H1 (cell line): ENCODE results near the gene MARCHF3. TPM values are rescaled to one million over a fixed set of nuclear protein-coding genes. Genes with fewer than 3 reads are reported as not detected.
A peak's percentile ranks its signal among the peaks of the same experiment; 100 is the strongest.

Experiments
- CTCF ChIA-PET: fragments of 300-600 bp; sonication (Branson Sonifier 250); formaldehyde crosslinking; loops from one replicate; lab custom pipeline; 2021; ENCODE audit not compliant: partially characterized antibody; lab: Charles Lee
- POLR2A ChIA-PET: fragments of 300-600 bp; sonication (Branson Sonifier 250); formaldehyde crosslinking; loops from one replicate; lab custom pipeline; 2021; ENCODE audit warnings: inconsistent platforms; ENCODE audit not compliant: partially characterized antibody; lab: Charles Lee
- DNase-seq, 2 experiments: peaks; one replicate each; pipeline versions ENCODE4 v3.0.0 to v3.0.0-alpha.2; 2010 to 2022; ENCODE audit warnings: low spot score in 2 of 2, low read depth in 1 of 2, mixed read lengths in 1 of 2
- FAIRE-seq: peaks from 2 replicates; lab custom pipeline; 2011; peaks lifted over from hg19 to GRCh38; lab: Jason Lieb, UNC
- H2AFZ ChIP-seq: 2 replicates; pipeline ENCODE4 v1.8.1; 2012; ENCODE audit warnings: low read length, inconsistent platforms
- H2AK5ac ChIP-seq: 2 replicates; pipeline ENCODE4 v1.6.1; 2013; ENCODE audit warnings: low read depth, low read length
- H2BK120ac ChIP-seq: replicated peaks from 2 replicates; pipeline ENCODE3; 2013; ENCODE audit warnings: low read depth, low read length, inconsistent platforms
- H2BK12ac ChIP-seq: 2 replicates; pipeline ENCODE4 v1.6.1; 2013; ENCODE audit warnings: low read depth, low read length
- H2BK15ac ChIP-seq: 2 replicates; pipeline ENCODE4 v1.6.1; 2013; ENCODE audit warnings: low read length
- H2BK20ac ChIP-seq: 2 replicates; pipeline ENCODE4 v1.6.1; 2013; ENCODE audit warnings: low read length
- H2BK5ac ChIP-seq: 2 replicates; pipeline ENCODE4 v1.6.1; 2013; ENCODE audit warnings: low read depth, low read length
- H3K14ac ChIP-seq: 2 replicates; pipeline ENCODE4 v1.6.1; 2013; ENCODE audit warnings: inconsistent platforms; ENCODE audit not compliant: insufficient read length
- H3K18ac ChIP-seq: 2 replicates; pipeline ENCODE4 v1.6.1; 2013; ENCODE audit warnings: low read length; ENCODE audit errors: extremely low read depth
- H3K23ac ChIP-seq: 2 replicates; pipeline ENCODE4 v1.6.1; 2013; ENCODE audit warnings: inconsistent platforms; ENCODE audit not compliant: insufficient read length
- H3K23me2 ChIP-seq: 2 replicates; pipeline ENCODE4 v1.6.1; 2013; ENCODE audit warnings: low read depth, low read length
- H3K27ac ChIP-seq: 2 replicates; pipeline ENCODE4 v1.6.1; 2011; ENCODE audit warnings: low read depth, low read length, inconsistent platforms
- H3K27me3 ChIP-seq, 4 experiments: replicated peaks in 1 of 4; 1 replicate in 1 of 4; 2 replicates in 3 of 4; pipeline versions ENCODE4 v1.6.1 to v1.8.1; 2011 to 2013; ENCODE audit warnings: low read length in 3 of 4, mild to moderate bottlenecking in 3 of 4, inconsistent platforms in 2 of 4, mixed read lengths in 2 of 4, moderate library complexity in 1 of 4; ENCODE audit not compliant: control insufficient read depth in 3 of 4, insufficient read depth in 3 of 4; ENCODE audit errors: extremely low read depth in 1 of 4
- H3K36me3 ChIP-seq, 4 experiments: 2 replicates each; pipeline versions ENCODE4 v1.6.1 to v1.8.1; 2011 to 2013; ENCODE audit warnings: mild to moderate bottlenecking in 4 of 4, low read length in 3 of 4, moderate library complexity in 2 of 4, control low read depth in 1 of 4, inconsistent platforms in 1 of 4; ENCODE audit not compliant: insufficient read depth in 4 of 4, control insufficient read depth in 2 of 4
- H3K4ac ChIP-seq: replicated peaks from 2 replicates; pipeline ENCODE3; 2013; ENCODE audit warnings: low read length, low read depth, mixed read lengths, inconsistent platforms; ENCODE audit not compliant: insufficient read length
- H3K4me1 ChIP-seq, 4 experiments: replicated peaks in 1 of 4; 1 replicate in 1 of 4; 2 replicates in 3 of 4; pipeline versions ENCODE4 v1.6.1 to v1.8.1; 2011 to 2013; ENCODE audit warnings: low read length in 3 of 4, inconsistent platforms in 2 of 4, mixed read lengths in 1 of 4; ENCODE audit not compliant: insufficient read depth in 4 of 4, control insufficient read depth in 3 of 4
- H3K4me2 ChIP-seq, 2 experiments: 2 replicates each; pipeline versions ENCODE4 v1.6.1 to v1.8.1; 2011 to 2013; ENCODE audit warnings: low read depth in 2 of 2, low read length in 2 of 2, control low read depth in 1 of 2, inconsistent platforms in 1 of 2, mild to moderate bottlenecking in 1 of 2; ENCODE audit not compliant: insufficient read depth in 1 of 2
- H3K4me3 ChIP-seq, 4 experiments: fragments of 200-600, 300-600 bp in 1 of 4; sonication (generic), shearing (Covaris generic), sonication (Bioruptor Twin) in 1 of 4; 2 replicates each; pipeline versions ENCODE4 v1.5.1 to v1.8.1; 2011 to 2016; ENCODE audit warnings: low read length in 4 of 4, low read depth in 3 of 4, control low read depth in 2 of 4, inconsistent platforms in 2 of 4, mild to moderate bottlenecking in 2 of 4, mixed read lengths in 1 of 4, moderate library complexity in 1 of 4; ENCODE audit not compliant: insufficient read depth in 2 of 4; ENCODE audit errors: extremely low read depth in 1 of 4
- H3K56ac ChIP-seq: replicated peaks from 2 replicates; pipeline ENCODE3; 2013; ENCODE audit warnings: low read depth, mild to moderate bottlenecking, mixed read lengths, low read length, inconsistent platforms; ENCODE audit not compliant: insufficient read length
- H3K79me1 ChIP-seq: 2 replicates; pipeline ENCODE4 v1.6.1; 2013; ENCODE audit warnings: low read depth, low read length, control low read depth
- H3K79me2 ChIP-seq, 2 experiments: 2 replicates each; pipeline versions ENCODE4 v1.6.1 to v1.8.1; 2012 to 2013; ENCODE audit warnings: low read length in 2 of 2, mild to moderate bottlenecking in 2 of 2, inconsistent platforms in 1 of 2; ENCODE audit not compliant: insufficient read depth in 2 of 2, control insufficient read depth in 1 of 2
- H3K9ac ChIP-seq, 4 experiments: replicated peaks in 1 of 4; 1 replicate in 1 of 4; 2 replicates in 3 of 4; pipeline versions ENCODE4 v1.6.1 to v1.8.1; 2011 to 2013; ENCODE audit warnings: low read depth in 3 of 4, low read length in 3 of 4, control low read depth in 2 of 4, mild to moderate bottlenecking in 2 of 4, moderate library complexity in 2 of 4, inconsistent platforms in 1 of 4; ENCODE audit errors: extremely low read depth in 1 of 4
- H3K9me3 ChIP-seq, 2 experiments: 2 replicates each; pipeline versions ENCODE4 v1.6.1 to v1.8.1; 2012 to 2013; ENCODE audit warnings: mild to moderate bottlenecking in 2 of 2, moderate library complexity in 2 of 2, control low read depth in 1 of 2, inconsistent platforms in 1 of 2, low read depth in 1 of 2, low read length in 1 of 2, mixed read lengths in 1 of 2; ENCODE audit not compliant: insufficient read depth in 2 of 2
- H4K20me1 ChIP-seq, 2 experiments: replicated peaks in 1 of 2; 2 replicates each; pipeline versions ENCODE3 to v1.8.1; 2011 to 2013; ENCODE audit warnings: inconsistent platforms in 2 of 2, low read length in 2 of 2, mild to moderate bottlenecking in 1 of 2; ENCODE audit not compliant: insufficient read depth in 2 of 2, control insufficient read depth in 1 of 2
- H4K5ac ChIP-seq: 2 replicates; pipeline ENCODE4 v1.6.1; 2013; ENCODE audit warnings: low read length, low read depth, mixed read lengths, inconsistent platforms; ENCODE audit not compliant: insufficient read length
- H4K8ac ChIP-seq: 2 replicates; pipeline ENCODE4 v1.8.0; 2013; ENCODE audit warnings: mild to moderate bottlenecking, moderate library complexity, low read length, inconsistent platforms; ENCODE audit not compliant: insufficient read depth; ENCODE audit errors: extremely low read depth
- H4K91ac ChIP-seq: replicated peaks from 2 replicates; pipeline ENCODE3; 2013; ENCODE audit warnings: low read length, mixed read lengths, inconsistent platforms; ENCODE audit not compliant: insufficient read length
- WGBS, 2 experiments: shearing (Covaris generic) in 1 of 2; methylation state at CpG; one replicate each; pipeline versions ENCODE4 v1.1.6 to v1.1.7; 2013 to 2015; ENCODE audit warnings: low lambda C conversion rate in 2 of 2, mixed read lengths in 2 of 2, inconsistent platforms in 1 of 2, low coverage in 1 of 2, missing lambda C conversion rate in 1 of 2; ENCODE audit not compliant: insufficient replicate concordance in 2 of 2, insufficient coverage in 1 of 2, insufficient read length in 1 of 2; ENCODE audit errors: extremely low coverage in 1 of 2, missing lambda C conversion rate in 1 of 2; 5-methylcytosine and 5-hydroxymethylcytosine counted together
- polyA plus RNA-seq, 7 experiments: library from polyadenylated mRNA; depleted of rRNA in 3 of 7; stranded (reverse) in 5 of 7; unstranded in 2 of 7; fragments of >200 nt in 5 of 7; fragments of 200-250 nt in 2 of 7; gene quantifications; 1 replicate in 5 of 7; 2 replicates in 1 of 7; 4 replicates in 1 of 7; pipeline versions ENCODE4 v1.2.1 to v1.2.3, GENCODE V29; 2011 to 2013; ENCODE audit warnings: missing spikeins in 2 of 7, mixed read lengths in 2 of 7
- total RNA-seq: library from RNA; stranded (reverse); fragmentation: NEBNext Ultra II Directional; extraction: Animal tissue kit (Norgen Biotek cat#: 25700); gene quantifications from 2 replicates; pipeline ENCODE4 v1.2.1, GENCODE V29; 2021
- TF ChIP-seq, protein P1 (sequence below), 3 experiments: IDR thresholded peaks; 1 replicate in 2 of 3; 2 replicates in 1 of 3; pipeline versions ENCODE4 v1.5.1 to v1.6.1; 2011; ENCODE audit warnings: low read length in 3 of 3, mild to moderate bottlenecking in 3 of 3, inconsistent platforms in 2 of 3, low read depth in 1 of 3, moderate library complexity in 1 of 3; ENCODE audit not compliant: insufficient read depth in 1 of 3; ENCODE audit errors: control extremely low read depth in 1 of 3

Gene MARCHF3
- total and polyA plus RNA-seq, 2 of the 8 experiments (the other 6 are each of a cell fraction or from before 2014, with no cell fraction given) = 12.0 to 16.9 TPM

DNA sequence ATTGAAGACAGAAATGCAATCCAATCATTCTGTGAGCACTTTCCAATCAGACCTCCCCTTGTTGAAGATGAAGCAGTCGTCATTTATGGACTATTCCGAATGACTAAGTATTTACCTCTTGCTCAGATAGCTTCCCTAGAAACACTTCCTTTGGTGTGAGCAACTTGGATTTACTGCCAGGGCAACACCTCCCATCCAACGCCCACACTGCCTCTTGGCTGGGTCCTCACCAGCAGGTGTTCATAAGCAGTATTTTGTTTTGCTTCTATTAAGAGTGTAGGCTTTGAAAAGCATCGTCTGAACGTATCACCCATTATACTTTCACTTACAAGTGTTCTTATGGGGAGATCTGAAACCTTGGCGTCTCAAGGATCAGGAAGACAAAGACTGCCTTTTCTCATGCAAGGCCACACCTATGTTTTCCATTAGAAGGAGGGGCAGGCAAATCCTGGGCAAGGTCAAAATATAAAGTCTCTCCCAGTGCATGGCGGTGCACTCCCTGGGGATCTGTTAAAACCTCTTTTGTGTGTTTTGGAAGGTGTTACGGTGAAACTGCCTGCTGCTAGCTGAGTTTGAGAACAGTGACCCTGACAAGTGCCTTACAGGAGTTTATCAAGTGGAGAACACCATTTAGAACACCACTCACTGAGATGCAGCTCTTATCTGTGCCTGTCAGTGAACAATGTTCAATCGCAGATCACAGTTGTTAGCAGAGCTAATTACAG, 10.6 kb upstream of the MARCHF3 start:
- Histone ChIP-seq H3K79me1 (no peaks in the 10 kb centered on the region), H3K56ac (no peak overlapping the region), H2BK12ac (0 out of 2 replicates have a peak overlapping the region, but pooled peaks have one; percentile 9), H3K14ac (no peak overlapping the region), H3K23me2 (no peaks in the 10 kb centered on the region), H3K79me2 (no peaks in the 10 kb centered on the region), H3K4ac (no peak overlapping the region), H3K9ac (no peak overlapping the region), H3K36me3 (no peaks in the 10 kb centered on the region), H3K4me3 (no peak overlapping the region), H3K27ac (no peak overlapping the region), H2BK5ac (no peak overlapping the region), H2BK20ac (no peak overlapping the region), H3K4me1 (peaks cover 2 to 18% (median 11%) of the 10 kb centered on the region in 4 experiments; a peak in 5 of 7 replicates), H3K9me3 (no peaks in the 10 kb centered on the region), H3K23ac (no peak overlapping the region), H2BK15ac (no peak overlapping the region), H3K18ac (peak overlapping the region; percentile 49; the same call in 1 of the 2 replicates), H3K27me3 (peaks cover 0 to 1% (median 0%) of the 10 kb centered on the region in 4 experiments; a peak in 1 of 7 replicates), H2BK120ac (no peak overlapping the region), H4K91ac (peak overlapping the region; percentile 6), H3K4me2 (peak overlapping the region; percentile 25 to 46; a peak in 3 of 4 replicates), H4K5ac (no peak overlapping the region), H4K20me1 (no peaks in the 10 kb centered on the region), H2AFZ (peak overlapping the region; percentile 15; the same call in 1 of the 2 replicates), H4K8ac (no peak overlapping the region), H2AK5ac (no peak overlapping the region)
- peak; percentile 55 for FAIRE-seq
- CTCF ChIA-PET = interaction anchor here (0.7 to 1.4 kb wide), 5 partner anchors 18 to 1026 kb away, joined by 3 read pairs; no protein-coding TSS in a partner anchor
- 56% methylated on average over 9 of the region's 9 CpGs; no CpG with 5 or more reads in 1 of the 2 experiments for WGBS, 2 experiments
- TF ChIP-seq, protein P1, sequence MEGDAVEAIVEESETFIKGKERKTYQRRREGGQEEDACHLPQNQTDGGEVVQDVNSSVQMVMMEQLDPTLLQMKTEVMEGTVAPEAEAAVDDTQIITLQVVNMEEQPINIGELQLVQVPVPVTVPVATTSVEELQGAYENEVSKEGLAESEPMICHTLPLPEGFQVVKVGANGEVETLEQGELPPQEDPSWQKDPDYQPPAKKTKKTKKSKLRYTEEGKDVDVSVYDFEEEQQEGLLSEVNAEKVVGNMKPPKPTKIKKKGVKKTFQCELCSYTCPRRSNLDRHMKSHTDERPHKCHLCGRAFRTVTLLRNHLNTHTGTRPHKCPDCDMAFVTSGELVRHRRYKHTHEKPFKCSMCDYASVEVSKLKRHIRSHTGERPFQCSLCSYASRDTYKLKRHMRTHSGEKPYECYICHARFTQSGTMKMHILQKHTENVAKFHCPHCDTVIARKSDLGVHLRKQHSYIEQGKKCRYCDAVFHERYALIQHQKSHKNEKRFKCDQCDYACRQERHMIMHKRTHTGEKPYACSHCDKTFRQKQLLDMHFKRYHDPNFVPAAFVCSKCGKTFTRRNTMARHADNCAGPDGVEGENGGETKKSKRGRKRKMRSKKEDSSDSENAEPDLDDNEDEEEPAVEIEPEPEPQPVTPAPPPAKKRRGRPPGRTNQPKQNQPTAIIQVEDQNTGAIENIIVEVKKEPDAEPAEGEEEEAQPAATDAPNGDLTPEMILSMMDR (IDR thresholded peaks at IDR 0.05; ENCODE audit: control extremely low read depth in 1 of 3, insufficient read depth in 1 of 3, low read depth in 1 of 3, low read length in 3 of 3) = no peak
- POLR2A ChIA-PET = interaction anchor here (0.6 to 1.6 kb wide), 2 partner anchors 10 to 260 kb away, joined by 3 to 8 read pairs; partner anchors contain the start of gene MARCHF3
- no peak for DNase-seq
